ENCODE measurements around the gene CCR4. TPM values are rescaled to one million over a fixed set of nuclear protein-coding genes. Genes with fewer than 3 reads are reported as not detected.

The CCR4 gene
- total and polyA plus RNA-seq, 9 of the 15 experiments (the other 6 are each of a cell fraction or from before 2014, with no cell fraction given): 0.04 to 0.47 (median 0.25) TPM; not detected in 1

GRCh38 chr3:32948625-32949445, 2.6 kb upstream of the CCR4 start:
- Histone ChIP-seq H3K9me1 (ENCODE audit: control insufficient read depth, insufficient read depth, low read length) (no peaks in the 10 kb centered on the region), H2AFZ (ENCODE audit: low read depth, low read length) (no peak overlapping the region), H3K9ac (ENCODE audit: insufficient read depth in 1 of 2, low read depth in 2 of 2, low read length in 2 of 2) (no peak overlapping the region), H3K4me3 (no peak overlapping the region), H3K36me3 (ENCODE audit: control insufficient read depth, insufficient read depth, low read length) (no peaks in the 10 kb centered on the region), H3K27ac (ENCODE audit: extremely low read depth, low read depth, low read length) (no peak overlapping the region), H4K20me1 (replicated peaks; ENCODE audit: control insufficient read depth, insufficient read depth, low read length) (no peaks in the 10 kb centered on the region), H3K4me2 (ENCODE audit: insufficient read depth, low read length) (no peak overlapping the region), H3K4me1 (replicated peaks in 1 of 2; ENCODE audit: control insufficient read depth in 2 of 2, insufficient read depth in 2 of 2, low read length in 2 of 2) (peaks cover 3 to 10% of the 10 kb centered on the region in 2 experiments; a peak in 3 of 5 replicates), H3K79me2 (ENCODE audit: control insufficient read depth, insufficient read depth, low read length) (no peaks in the 10 kb centered on the region), H3K27me3 (ENCODE audit: control insufficient read depth in 2 of 2, insufficient read depth in 2 of 2, low read length in 2 of 2) (no peaks in the 10 kb centered on the region), H3K9me3 (replicated peaks; ENCODE audit: control insufficient read depth, insufficient read depth, low read depth, low read length) (no peaks in the 10 kb centered on the region)
- intact Hi-C loops (cut with micrococcal nuclease): loop anchor here (5.0 to 10.0 kb wide), 3 partner anchors 103 to 286 kb away; no protein-coding TSS in a partner anchor
- no peak for ATAC-seq
- no TSS peak for BruUV-seq (replicated peaks)
- ChIA-PET CTCF (ENCODE audit: low intra/inter-chr PET ratio) (interaction anchor here (1.2 to 2.5 kb wide), 3 partner anchors 126 to 425 kb away, joined by 5 to 19 read pairs (median 6); no protein-coding TSS in a partner anchor), POLR2A (interaction anchor here (0.7 to 1.5 kb wide), 4 partner anchors 9 to 58 kb away, joined by 3 to 5 read pairs (median 4); no protein-coding TSS in a partner anchor)
- in situ Hi-C loops (cut with MboI): no loop called here
- no peak for DNase-seq (ENCODE audit: extremely low read depth in 1 of 4, low spot score in 3 of 4)
- WGBS (ENCODE audit: insufficient coverage, low coverage, missing lambda C conversion rate): 79% methylated on average over 10 of the region's 10 CpGs
- FAIRE-seq: no peak
- no peak for TF ChIP-seq EHMT2 (IDR thresholded peaks at IDR 0.05)
- TF ChIP-seq ZBTB5 (IDR thresholded peaks at IDR 0.05): no peak
- TF ChIP-seq AFF1 (IDR thresholded peaks at IDR 0.05; ENCODE audit: low read depth in 1 of 2, partially characterized antibody in 2 of 2): no peak
- no peak for TF ChIP-seq KAT8 (IDR thresholded peaks at IDR 0.05; ENCODE audit: low read depth)
- no peak for TF ChIP-seq TCF3 (CRISPR knock-in tag; IDR thresholded peaks at IDR 0.05)
- no peak for TF ChIP-seq PML (IDR thresholded peaks at IDR 0.05; ENCODE audit: low read length)
- TF ChIP-seq ZNF347 (CRISPR knock-in tag; IDR thresholded peaks at IDR 0.05; ENCODE audit: low read depth): no peak
- TF ChIP-seq STAT5A (IDR thresholded peaks at IDR 0.05; ENCODE audit: borderline replicate concordance, low read length): no peak
- TF ChIP-seq ZNF584 (CRISPR knock-in tag; IDR thresholded peaks at IDR 0.05; ENCODE audit: low read depth): no peak

Measured in K562 (cell line).